RWPE2 (cell line): Measurements from ENCODE around the gene TAS2R40.

Source experiments
- ATAC-seq: fragments of 200-7000 bp; cut with Tn5 transposase; 3 replicates; pipeline ENCODE4 v1.9.1; 2021; ENCODE audit warnings: low read depth
- DNase-seq: peaks from one replicate; pipeline ENCODE4 v3.0.0-alpha.2; 2020; ENCODE audit warnings: low spot score
- H3K27ac ChIP-seq: fragments of 450-650 bp; 2 replicates; pipeline ENCODE4 v1.5.1; 2017; ENCODE audit warnings: mild to moderate bottlenecking; ENCODE audit not compliant: poor library complexity, severe bottlenecking
- H3K27me3 ChIP-seq: fragments of 250-450 bp; sonication (Bioruptor Pico); 2 replicates; pipeline ENCODE4 v1.5.1; 2021; ENCODE audit warnings: mild to moderate bottlenecking, moderate library complexity; ENCODE audit not compliant: insufficient read depth, poor library complexity, severe bottlenecking
- H3K36me3 ChIP-seq: fragments of 250-450 bp; sonication (Bioruptor Pico); 2 replicates; pipeline ENCODE4 v1.5.1; 2020; ENCODE audit warnings: low read depth, mild to moderate bottlenecking, moderate library complexity
- H3K4me1 ChIP-seq: fragments of 250-450 bp; sonication (Bioruptor Pico); 2 replicates; pipeline ENCODE4 v1.5.1; 2021; ENCODE audit warnings: mild to moderate bottlenecking, moderate library complexity; ENCODE audit not compliant: insufficient read depth, poor library complexity, severe bottlenecking
- H3K4me3 ChIP-seq: fragments of 250-450 bp; sonication (Bioruptor Pico); 2 replicates; pipeline ENCODE4 v1.5.1; 2021; ENCODE audit warnings: mild to moderate bottlenecking, moderate library complexity; ENCODE audit not compliant: severe bottlenecking
- H3K9me3 ChIP-seq: fragments of 250-450 bp; sonication (Bioruptor Pico); 2 replicates; pipeline ENCODE4 v1.5.1; 2021; ENCODE audit warnings: mild to moderate bottlenecking, moderate library complexity; ENCODE audit not compliant: severe bottlenecking
- TF ChIP-seq, protein P1 (sequence below): fragments of 450-650 bp; IDR thresholded peaks from one replicate; pipeline ENCODE4 v1.5.1; 2017; ENCODE audit warnings: mild to moderate bottlenecking, moderate library complexity; ENCODE audit not compliant: poor library complexity, severe bottlenecking

TAS2R40 gene

GRCh38 chr7:143222782-143223181, 945 bp downstream of the TAS2R40 start:
- TF ChIP-seq, protein P1, sequence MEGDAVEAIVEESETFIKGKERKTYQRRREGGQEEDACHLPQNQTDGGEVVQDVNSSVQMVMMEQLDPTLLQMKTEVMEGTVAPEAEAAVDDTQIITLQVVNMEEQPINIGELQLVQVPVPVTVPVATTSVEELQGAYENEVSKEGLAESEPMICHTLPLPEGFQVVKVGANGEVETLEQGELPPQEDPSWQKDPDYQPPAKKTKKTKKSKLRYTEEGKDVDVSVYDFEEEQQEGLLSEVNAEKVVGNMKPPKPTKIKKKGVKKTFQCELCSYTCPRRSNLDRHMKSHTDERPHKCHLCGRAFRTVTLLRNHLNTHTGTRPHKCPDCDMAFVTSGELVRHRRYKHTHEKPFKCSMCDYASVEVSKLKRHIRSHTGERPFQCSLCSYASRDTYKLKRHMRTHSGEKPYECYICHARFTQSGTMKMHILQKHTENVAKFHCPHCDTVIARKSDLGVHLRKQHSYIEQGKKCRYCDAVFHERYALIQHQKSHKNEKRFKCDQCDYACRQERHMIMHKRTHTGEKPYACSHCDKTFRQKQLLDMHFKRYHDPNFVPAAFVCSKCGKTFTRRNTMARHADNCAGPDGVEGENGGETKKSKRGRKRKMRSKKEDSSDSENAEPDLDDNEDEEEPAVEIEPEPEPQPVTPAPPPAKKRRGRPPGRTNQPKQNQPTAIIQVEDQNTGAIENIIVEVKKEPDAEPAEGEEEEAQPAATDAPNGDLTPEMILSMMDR: no peak
- ATAC-seq (no peak), DNase-seq (no peak)
- peaks cover 3% of the 10 kb centered on the region for H3K27me3 ChIP-seq
- H3K27ac ChIP-seq: no peak overlapping the region
- H3K36me3 ChIP-seq: no peaks in the 10 kb centered on the region
- no peaks in the 10 kb centered on the region for H3K9me3 ChIP-seq
- H3K4me1 ChIP-seq: no peaks in the 10 kb centered on the region
- no peak overlapping the region for H3K4me3 ChIP-seq

- no peaks in the 10 kb centered on the region for H3K4me1 ChIP-seq
- H3K27ac ChIP-seq: no peak overlapping the region
- H3K27me3 ChIP-seq: peaks cover 3% of the 10 kb centered on the region
- ATAC-seq: no peak
- no peaks in the 10 kb centered on the region for H3K36me3 ChIP-seq
- H3K4me3 ChIP-seq: no peak overlapping the region
- no peak for DNase-seq
- no peaks in the 10 kb centered on the region for H3K9me3 ChIP-seq
- TF ChIP-seq, protein P1: no peak
Observed at GRCh38 chr7:143223784-143224183, 1.9 kb downstream of the TAS2R40 start.

GRCh38 chr7:143225047-143225446, 3.2 kb downstream of the TAS2R40 start:
- TF ChIP-seq, protein P1: no peak
- Histone ChIP-seq H3K4me3 (no peak overlapping the region), H3K9me3 (no peaks in the 10 kb centered on the region), H3K27me3 (peaks cover 3% of the 10 kb centered on the region), H3K36me3 (no peaks in the 10 kb centered on the region), H3K27ac (no peak overlapping the region), H3K4me1 (no peaks in the 10 kb centered on the region)
- DNase-seq (no peak), ATAC-seq (no peak)

GRCh38 chr7:143227806-143228205, 6.0 kb downstream of the TAS2R40 start:
- H3K4me1 ChIP-seq: no peaks in the 10 kb centered on the region
- H3K36me3 ChIP-seq: no peaks in the 10 kb centered on the region
- no peak overlapping the region for H3K4me3 ChIP-seq
- TF ChIP-seq, protein P1: no peak
- ATAC-seq (no peak), DNase-seq (no peak)
- peaks cover under 1% of the 10 kb centered on the region for H3K27me3 ChIP-seq
- H3K9me3 ChIP-seq: no peaks in the 10 kb centered on the region
- H3K27ac ChIP-seq: no peak overlapping the region

DNA sequence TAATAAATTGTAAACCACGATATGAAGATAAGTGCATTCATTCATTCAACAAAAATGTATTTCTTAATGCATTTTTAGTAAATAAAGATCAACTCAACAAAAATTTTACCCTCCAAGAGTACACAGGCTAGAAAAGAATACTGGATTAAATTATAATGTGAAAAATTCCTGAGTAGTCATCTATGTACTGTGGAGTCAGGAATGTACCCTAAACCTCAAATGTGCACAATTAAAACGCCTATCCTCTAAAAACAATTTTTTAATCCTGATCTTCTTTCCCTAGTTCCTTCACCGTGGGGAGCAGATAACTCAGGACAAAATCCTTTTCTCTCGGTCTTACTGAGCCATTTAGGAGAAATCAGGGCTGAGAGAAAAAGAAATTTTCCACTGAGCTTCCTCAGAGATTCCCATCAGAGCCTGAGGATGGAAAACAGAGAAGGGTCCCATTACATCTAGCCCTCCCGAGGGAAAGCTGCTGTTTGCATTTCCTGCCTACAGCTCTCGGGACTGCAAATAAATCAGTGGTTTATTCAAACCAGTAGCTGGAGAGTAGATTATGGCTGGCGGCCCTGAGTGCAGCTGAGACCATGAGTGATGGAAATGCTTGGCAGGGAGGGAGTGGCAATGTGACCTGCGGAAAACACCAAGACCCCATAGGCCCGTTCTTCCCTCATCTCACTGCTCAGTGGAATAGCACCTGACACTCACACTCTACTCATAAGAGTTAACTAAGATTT, 7.4 kb downstream of the TAS2R40 start:
- DNase-seq (no peak), ATAC-seq (no peak)
- Histone ChIP-seq H3K4me3 (no peak overlapping the region), H3K9me3 (no peaks in the 10 kb centered on the region), H3K27me3 (no peaks in the 10 kb centered on the region), H3K36me3 (no peaks in the 10 kb centered on the region), H3K27ac (no peak overlapping the region), H3K4me1 (no peaks in the 10 kb centered on the region)
- TF ChIP-seq, protein P1: no peak
